Adrenal gland (tissue), 5 donors: ENCODE results near the gene EGLN2.

Experiments used
- CTCF ChIP-seq, 6 experiments: fragments of 450-650 bp in 4 of 6; fragments of 200-600 bp in 2 of 6; sonication (generic) in 1 of 6; IDR thresholded peaks; 1 replicate in 5 of 6; 2 replicates in 1 of 6; pipeline versions ENCODE4 v1.5.1 to v1.8.0; 2016 to 2021; ENCODE audit warnings: antibody characterized with exemption in 6 of 6, mild to moderate bottlenecking in 2 of 6, moderate library complexity in 1 of 6
- POLR2A ChIP-seq, 2 donors: fragments of 450-650 bp; IDR thresholded peaks; one replicate each; pipeline ENCODE4 v1.6.1; 2017; ENCODE audit warnings: antibody characterized with exemption in 2 of 2, mild to moderate bottlenecking in 2 of 2, moderate library complexity in 1 of 2
- donor health status: DM: no; HTN: no; CAD: no.

- TF ChIP-seq CTCF (IDR thresholded peaks at IDR 0.05) (peak in 1 of 6 experiments; percentile 2), POLR2A (IDR thresholded peaks at IDR 0.05) (no peak)
These were observed 5.8 kb downstream of the EGLN2 start for GRCh38 chr19:40804783-40805242.
